Thoracic aorta (tissue), 2 donors: Measurements from ENCODE around the gene ZNF716. TPM values are rescaled to one million over a fixed set of nuclear protein-coding genes. Genes with fewer than 3 reads are reported as not detected.
"Not testable (repeated sequence)": the region's sequence is repeated elsewhere in the genome, so short reads cannot be mapped to it uniquely, and the experiment has no call there.

Source experiments
- ATAC-seq: fragments of 150-250 bp; one replicate; pipeline ENCODE4 v1.8.0; 2017; ENCODE audit warnings: low read depth; ENCODE audit not compliant: insufficient number of reproducible peaks, low FRiP score
- DNase-seq: peaks from one replicate; pipeline ENCODE4 v3.0.0-alpha.2; 2020; ENCODE audit warnings: low spot score
- H3K27ac ChIP-seq, 2 donors: fragments of 200-600 bp; sonication (generic); 1 replicate in 1 of 2; 2 replicates in 1 of 2; pipeline ENCODE4 v1.5.1; 2016; ENCODE audit warnings: mild to moderate bottlenecking in 2 of 2, moderate library complexity in 2 of 2
- H3K27me3 ChIP-seq: fragments of 200-600 bp; sonication (generic); replicated peaks from 2 replicates; pipeline ENCODE4 v1.6.0; 2016; ENCODE audit warnings: mild to moderate bottlenecking; ENCODE audit not compliant: insufficient read depth
- H3K36me3 ChIP-seq: fragments of 200-600 bp; sonication (generic); one replicate; pipeline ENCODE4 v1.5.1; 2016
- H3K4me1 ChIP-seq, 2 donors: fragments of 200-600 bp; sonication (generic); 1 replicate in 1 of 2; 2 replicates in 1 of 2; pipeline versions ENCODE4 v1.5.1 to v1.6.0; 2016; ENCODE audit warnings: low read depth in 2 of 2, mild to moderate bottlenecking in 1 of 2; ENCODE audit not compliant: control insufficient read depth in 1 of 2
- H3K4me3 ChIP-seq: fragments of 200-600 bp; sonication (generic); 2 replicates; pipeline ENCODE4 v1.5.1; 2016; ENCODE audit warnings: mild to moderate bottlenecking
- H3K9me3 ChIP-seq: fragments of 200-600 bp; sonication (generic); 2 replicates; pipeline ENCODE4 v1.5.1; 2016
- total RNA-seq, 2 donors: library from RNA; depleted of rRNA; stranded (reverse); fragments of >200 nt; gene quantifications; one replicate each; pipeline versions ENCODE4 v1.1.0 to v1.2.3, GENCODE V29; 2016
- TF ChIP-seq, protein P1 (sequence below): fragments of 200-600 bp; sonication (generic); IDR thresholded peaks from one replicate; pipeline ENCODE4 v1.5.1; 2019; ENCODE audit warnings: antibody characterized with exemption

ZNF716 gene
- total RNA-seq, 2 donors from 2014 or later = not detected

DNA sequence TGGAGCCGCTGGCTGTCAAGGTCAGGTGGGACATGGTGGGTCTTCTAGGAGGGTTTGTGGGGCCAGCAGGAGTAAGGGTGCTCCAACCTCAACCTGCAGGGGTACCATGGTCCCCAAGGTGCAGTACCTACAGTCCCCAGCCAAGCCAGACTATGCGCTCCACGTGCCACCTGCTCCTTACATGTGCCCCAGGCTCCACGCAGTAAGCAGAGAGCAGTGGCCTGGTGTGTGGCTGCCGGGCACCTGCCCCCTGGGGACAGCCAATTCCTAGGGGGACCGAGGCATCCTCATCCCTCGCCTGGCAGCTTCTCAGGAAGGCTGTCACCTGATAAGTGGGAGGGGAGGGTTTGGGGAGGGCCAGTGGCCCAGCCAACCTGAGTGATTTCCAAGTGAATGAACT, 11.7 kb upstream of the ZNF716 start:
- ATAC-seq (no peak), DNase-seq (no peak)
- Histone ChIP-seq H3K9me3 (no peaks in the 10 kb centered on the region), H3K36me3 (no peaks in the 10 kb centered on the region), H3K4me1 (no peaks in the 10 kb centered on the region), H3K27ac (no peak overlapping the region), H3K4me3 (no peak overlapping the region), H3K27me3 (no peaks in the 10 kb centered on the region)
- TF ChIP-seq, protein P1, sequence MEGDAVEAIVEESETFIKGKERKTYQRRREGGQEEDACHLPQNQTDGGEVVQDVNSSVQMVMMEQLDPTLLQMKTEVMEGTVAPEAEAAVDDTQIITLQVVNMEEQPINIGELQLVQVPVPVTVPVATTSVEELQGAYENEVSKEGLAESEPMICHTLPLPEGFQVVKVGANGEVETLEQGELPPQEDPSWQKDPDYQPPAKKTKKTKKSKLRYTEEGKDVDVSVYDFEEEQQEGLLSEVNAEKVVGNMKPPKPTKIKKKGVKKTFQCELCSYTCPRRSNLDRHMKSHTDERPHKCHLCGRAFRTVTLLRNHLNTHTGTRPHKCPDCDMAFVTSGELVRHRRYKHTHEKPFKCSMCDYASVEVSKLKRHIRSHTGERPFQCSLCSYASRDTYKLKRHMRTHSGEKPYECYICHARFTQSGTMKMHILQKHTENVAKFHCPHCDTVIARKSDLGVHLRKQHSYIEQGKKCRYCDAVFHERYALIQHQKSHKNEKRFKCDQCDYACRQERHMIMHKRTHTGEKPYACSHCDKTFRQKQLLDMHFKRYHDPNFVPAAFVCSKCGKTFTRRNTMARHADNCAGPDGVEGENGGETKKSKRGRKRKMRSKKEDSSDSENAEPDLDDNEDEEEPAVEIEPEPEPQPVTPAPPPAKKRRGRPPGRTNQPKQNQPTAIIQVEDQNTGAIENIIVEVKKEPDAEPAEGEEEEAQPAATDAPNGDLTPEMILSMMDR = no peak

DNA sequence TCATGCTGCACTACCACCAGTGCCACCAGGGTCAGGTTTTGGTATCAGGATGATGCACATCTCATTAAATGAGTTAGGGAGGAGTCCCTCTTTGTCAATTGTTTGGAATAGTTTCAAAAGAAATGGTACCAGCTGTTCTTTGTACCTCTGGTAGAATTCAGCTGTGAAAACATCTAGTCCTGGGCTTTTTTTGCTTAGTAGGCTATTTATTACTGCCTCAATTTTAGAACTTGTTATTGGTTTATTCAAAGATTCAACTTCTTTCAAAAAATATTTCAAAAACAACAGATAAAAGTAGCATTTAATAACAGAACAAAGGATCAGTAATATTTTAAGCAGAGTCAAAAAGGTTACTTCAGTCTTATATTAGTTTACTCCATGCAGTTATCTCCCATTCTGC, 6.4 kb upstream of the ZNF716 start:
- H3K27me3 ChIP-seq = no peaks in the 10 kb centered on the region
- H3K36me3 ChIP-seq = no peaks in the 10 kb centered on the region
- H3K4me3 ChIP-seq = no peak overlapping the region
- DNase-seq (no peak), ATAC-seq (no peak)
- H3K27ac ChIP-seq = no peak overlapping the region
- TF ChIP-seq, protein P1 = no peak
- H3K9me3 ChIP-seq = no peaks in the 10 kb centered on the region
- no peaks in the 10 kb centered on the region for H3K4me1 ChIP-seq

DNA sequence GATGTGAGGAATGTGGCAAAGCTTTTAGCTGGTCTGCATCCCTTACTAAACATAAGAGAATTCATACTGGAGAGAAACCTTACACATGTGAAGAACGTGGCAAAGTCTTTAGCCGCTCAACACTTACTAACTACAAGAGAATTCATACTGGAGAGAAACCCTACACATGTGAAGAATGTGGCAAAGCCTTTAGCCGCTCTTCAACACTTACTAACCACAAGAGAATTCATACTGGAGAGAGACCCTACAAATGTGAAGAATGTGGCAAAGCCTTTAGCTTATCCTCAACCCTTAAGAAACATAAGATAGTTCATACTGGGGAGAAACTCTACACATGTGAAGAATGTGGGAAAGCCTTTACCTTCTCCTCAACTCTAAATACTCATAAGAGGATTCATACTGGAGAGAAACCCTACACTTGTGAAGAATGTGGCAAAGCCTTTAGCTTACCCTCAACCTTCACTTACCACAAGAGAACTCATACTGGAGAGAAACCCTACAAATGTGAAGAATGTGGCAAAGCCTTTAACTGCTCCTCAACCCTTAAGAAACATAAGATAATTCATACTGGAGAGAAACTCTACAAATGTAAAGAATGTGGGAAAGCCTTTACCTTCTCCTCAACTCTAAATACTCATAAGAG, 19.3 kb downstream of the ZNF716 start:
- H3K27me3 ChIP-seq, DNase-seq, H3K4me1 ChIP-seq, H3K36me3 ChIP-seq, H3K4me3 ChIP-seq, ATAC-seq, H3K27ac ChIP-seq: not testable (repeated sequence)
- peaks cover 34% of the 10 kb centered on the region for H3K9me3 ChIP-seq

DNA sequence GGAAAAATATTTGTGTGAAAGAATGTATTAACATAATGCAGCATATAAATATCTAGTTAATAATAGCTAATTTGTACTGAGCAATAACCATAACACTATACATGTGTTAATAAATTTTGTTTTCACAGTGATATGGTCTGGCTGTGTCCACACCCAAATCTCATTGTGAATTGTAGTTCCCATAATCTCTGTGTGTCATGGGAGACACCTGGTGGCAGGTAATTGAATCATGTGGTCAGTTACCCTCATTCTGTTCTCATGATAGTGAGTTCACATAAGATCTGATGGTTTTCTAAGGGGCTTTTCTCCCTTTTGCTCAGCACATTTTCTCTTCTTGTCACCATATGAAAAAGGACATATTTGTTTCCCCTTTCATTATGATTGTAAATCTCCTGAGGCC, 30.3 kb downstream of the ZNF716 start:
- not testable (repeated sequence) for H3K36me3 ChIP-seq, H3K4me3 ChIP-seq, H3K4me1 ChIP-seq, H3K9me3 ChIP-seq, H3K27me3 ChIP-seq, ATAC-seq, DNase-seq, H3K27ac ChIP-seq

DNA sequence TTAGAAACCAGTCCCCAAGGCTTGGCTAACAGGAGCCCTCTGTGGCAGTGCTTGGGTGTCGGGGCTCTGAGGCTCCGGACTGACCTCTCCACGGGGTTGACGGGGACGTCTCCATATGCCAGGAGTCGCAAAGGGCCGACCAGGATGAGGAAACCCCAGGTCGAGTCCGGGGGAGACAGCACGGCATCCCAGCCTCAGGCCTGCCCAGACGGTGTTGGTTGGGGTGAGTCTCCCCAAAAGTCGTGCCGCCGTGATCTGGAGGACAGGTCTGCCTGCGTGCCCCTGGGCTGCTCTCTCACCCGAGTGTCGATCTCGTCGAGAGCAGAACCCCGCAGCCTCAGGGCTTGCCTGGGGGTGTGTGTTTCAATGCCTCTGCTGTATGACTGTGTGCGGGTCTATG, 35.0 kb downstream of the ZNF716 start:
- not testable (repeated sequence) for H3K4me3 ChIP-seq, H3K4me1 ChIP-seq, H3K27me3 ChIP-seq, DNase-seq, ATAC-seq, H3K36me3 ChIP-seq, H3K27ac ChIP-seq
- H3K9me3 ChIP-seq = peaks cover 13% of the 10 kb centered on the region

DNA sequence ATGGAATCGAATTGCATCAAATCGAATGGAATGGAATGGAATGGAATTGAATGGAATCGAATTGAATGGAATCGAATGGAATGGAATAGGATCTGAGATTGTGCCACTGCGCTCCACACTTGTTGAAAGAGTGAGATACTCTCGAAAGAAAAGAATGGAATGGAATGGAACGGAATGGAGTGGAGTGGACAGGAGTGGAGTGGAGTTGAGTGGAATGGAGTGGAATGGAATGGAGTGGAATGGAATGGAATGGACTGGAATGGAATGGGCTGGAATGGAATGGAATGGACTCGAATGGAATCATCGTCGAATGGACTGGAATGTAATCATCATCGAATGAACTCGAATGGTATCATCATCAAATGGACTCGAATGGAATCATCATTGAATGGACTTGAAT, 38.0 kb downstream of the ZNF716 start:
- no peaks in the 10 kb centered on the region for H3K4me1 ChIP-seq
- no peak overlapping the region for H3K4me3 ChIP-seq
- H3K9me3 ChIP-seq = peaks cover 13% of the 10 kb centered on the region
- no peaks in the 10 kb centered on the region for H3K27me3 ChIP-seq
- no peak for DNase-seq
- TF ChIP-seq, protein P1 = no peak
- H3K36me3 ChIP-seq = no peaks in the 10 kb centered on the region
- no peak for ATAC-seq
- H3K27ac ChIP-seq = no peak overlapping the region

DNA sequence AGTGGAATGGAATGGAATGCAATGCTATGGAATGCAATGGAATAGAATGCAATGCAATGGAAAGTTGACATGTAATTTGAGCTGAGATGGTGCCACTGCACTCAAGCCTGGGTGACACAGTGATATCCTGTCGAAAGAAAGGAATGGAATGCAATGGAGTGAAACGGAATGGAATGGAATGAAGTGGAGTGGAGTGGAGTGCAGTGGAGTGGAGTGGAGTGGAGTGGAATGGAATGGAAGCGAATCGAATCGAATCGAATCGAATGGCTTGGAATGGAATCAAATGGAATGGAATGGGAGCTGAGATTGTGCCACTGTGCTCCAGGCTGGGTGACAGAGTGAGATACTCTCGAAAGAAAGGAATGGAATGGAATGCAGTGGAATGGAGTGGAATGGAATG, 45.1 kb downstream of the ZNF716 start:
- not testable (repeated sequence) for ATAC-seq, H3K4me3 ChIP-seq, H3K27ac ChIP-seq, H3K36me3 ChIP-seq, H3K27me3 ChIP-seq, H3K4me1 ChIP-seq, DNase-seq, H3K9me3 ChIP-seq
